Left ventricle myocardium superior (tissue), 1 donor: Measurements from ENCODE around the gene FGF3. TPM values are rescaled to one million over a fixed set of nuclear protein-coding genes. Genes with fewer than 3 reads are reported as not detected.
"Not testable (repeated sequence)": the region's sequence is repeated elsewhere in the genome, so short reads cannot be mapped to it uniquely, and the experiment has no call there.

Experiments used
- ATAC-seq: fragments of 200-7000 bp; cut with Tn5 transposase; one replicate; pipeline ENCODE4 v1.9.1; 2020; ENCODE audit warnings: mild to moderate bottlenecking, moderate library complexity
- DNase-seq: peaks from one replicate; pipeline ENCODE4 v3.0.0-alpha.2; 2020
- intact Hi-C: fragments of 100-400 bp; cut with micrococcal nuclease; formaldehyde crosslinking; loops from one replicate; pipeline ENCODE4 v1.11.0; 2022
- total RNA-seq: library from RNA; stranded (reverse); fragmentation: NEBNext Ultra II Directional; extraction: Animal tissue kit (Norgen Biotek cat#: 25700); gene quantifications from one replicate; pipeline ENCODE4 v1.2.1, GENCODE V29; 2021
- donor health status: DM: no; HTN: yes; CAD: no; lungs with severe emphysema.

Gene FGF3
- total RNA-seq, 1 donor from 2014 or later = not detected

DNA sequence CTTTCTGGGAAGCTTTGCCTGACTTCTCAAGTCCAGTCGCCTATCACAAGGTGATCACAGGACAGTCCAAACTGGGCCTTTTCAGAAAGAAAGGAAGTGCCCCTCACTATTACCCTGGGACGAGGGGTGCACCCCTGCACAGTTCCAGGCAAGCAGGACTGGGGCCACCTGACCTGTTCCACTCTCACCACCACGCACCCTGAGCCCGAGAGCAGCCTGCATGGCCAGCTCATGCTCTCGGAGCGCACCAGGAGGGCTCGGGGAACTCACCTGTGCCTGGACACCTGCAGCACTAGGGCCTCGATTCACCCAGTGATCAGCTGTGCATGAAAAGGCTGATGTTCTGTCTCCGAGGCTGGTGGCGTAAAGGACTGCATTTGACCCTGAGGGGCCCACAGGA lies 31.3 kb downstream of the FGF3 start:
- no peak for ATAC-seq
- no peak for DNase-seq
- intact Hi-C loops = no loop called here

DNA sequence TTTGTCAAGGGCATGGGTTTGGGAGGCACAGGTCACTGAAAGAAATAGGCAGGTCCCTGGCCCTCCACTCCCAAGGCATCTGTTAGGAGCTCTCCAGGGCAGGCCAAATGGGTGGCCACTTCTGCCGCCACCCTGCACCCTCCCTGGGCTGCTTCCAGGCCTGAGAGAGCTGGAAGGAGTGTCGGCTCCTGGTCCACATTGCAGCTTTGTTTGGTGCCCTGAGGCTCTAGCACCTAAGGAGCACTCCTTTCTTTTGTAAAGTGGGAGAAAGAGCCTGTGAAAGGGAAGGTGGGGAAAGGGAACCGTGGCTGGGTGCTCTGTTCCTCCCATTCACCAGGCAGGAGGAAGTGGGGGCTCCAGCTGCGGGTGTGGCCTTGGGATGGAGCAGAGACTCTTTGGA lies 31.8 kb downstream of the FGF3 start:
- ATAC-seq (no peak), DNase-seq (no peak)
- intact Hi-C loops = no loop called here

GRCh38 chr11:69781241-69781640 lies 38.0 kb downstream of the FGF3 start:
- no peak for ATAC-seq

GRCh38 chr11:69778373-69778772 lies 40.8 kb downstream of the FGF3 start:
- DNase-seq (no peak), ATAC-seq (no peak)
- intact Hi-C loops = no loop called here

More at GRCh38 chr11:69781241-69781640, 38.0 kb downstream of the FGF3 start:
- no peak for DNase-seq
- intact Hi-C loops = no loop called here

- intact Hi-C loops = no loop called here
- DNase-seq (no peak), ATAC-seq (no peak)
Measured at GRCh38 chr11:69775163-69775755, 44.0 kb downstream of the FGF3 start, which contains the start of gene FGF4. Gene FGF4, minus strand, starts transcription at chr11:69775341. Its CDS starts 257 bp downstream, at chr11:69775084.

DNA sequence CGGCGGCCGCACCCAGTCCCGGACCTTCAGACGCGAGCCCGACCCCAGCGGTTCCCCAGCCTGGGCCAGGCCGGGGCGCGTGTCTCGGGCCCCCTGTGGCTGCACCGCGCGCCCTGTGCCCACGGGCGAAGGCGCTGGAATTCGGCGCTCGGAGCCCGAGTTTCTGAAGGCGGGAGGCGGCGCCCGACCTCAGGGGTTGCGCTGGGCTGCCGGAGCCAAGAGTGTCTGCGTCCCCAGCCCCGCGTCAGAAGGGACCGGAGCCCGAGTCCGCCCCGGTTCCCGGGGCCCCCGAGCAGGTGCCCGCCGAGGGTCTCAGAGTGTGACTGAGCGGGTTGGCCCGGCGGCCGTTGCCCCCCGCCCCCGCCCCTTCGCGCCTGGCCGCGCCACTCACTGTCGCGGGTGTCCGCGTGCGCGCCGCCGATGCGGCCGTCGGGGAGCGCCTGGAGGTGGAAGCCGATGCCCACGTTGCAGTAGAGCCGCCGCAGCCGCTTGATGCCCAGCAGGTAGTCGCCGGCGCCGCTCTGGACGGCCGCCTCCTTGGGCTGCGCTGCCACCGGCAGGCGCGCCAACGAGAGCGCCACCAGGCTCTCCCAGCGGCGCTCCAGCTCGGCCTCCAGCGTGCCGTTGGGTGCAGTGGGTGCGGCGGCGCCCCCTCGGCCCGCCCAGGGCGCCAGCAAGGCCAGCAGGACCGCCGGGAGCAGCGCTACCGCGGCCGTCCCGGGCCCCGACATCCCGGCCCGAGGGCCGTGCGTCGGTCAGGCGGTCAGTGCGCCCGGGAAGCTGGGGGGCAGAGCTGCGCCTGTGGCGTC lies 44.7 kb downstream of the FGF3 start:
- ATAC-seq = no peak
- intact Hi-C loops = no loop called here

DNA sequence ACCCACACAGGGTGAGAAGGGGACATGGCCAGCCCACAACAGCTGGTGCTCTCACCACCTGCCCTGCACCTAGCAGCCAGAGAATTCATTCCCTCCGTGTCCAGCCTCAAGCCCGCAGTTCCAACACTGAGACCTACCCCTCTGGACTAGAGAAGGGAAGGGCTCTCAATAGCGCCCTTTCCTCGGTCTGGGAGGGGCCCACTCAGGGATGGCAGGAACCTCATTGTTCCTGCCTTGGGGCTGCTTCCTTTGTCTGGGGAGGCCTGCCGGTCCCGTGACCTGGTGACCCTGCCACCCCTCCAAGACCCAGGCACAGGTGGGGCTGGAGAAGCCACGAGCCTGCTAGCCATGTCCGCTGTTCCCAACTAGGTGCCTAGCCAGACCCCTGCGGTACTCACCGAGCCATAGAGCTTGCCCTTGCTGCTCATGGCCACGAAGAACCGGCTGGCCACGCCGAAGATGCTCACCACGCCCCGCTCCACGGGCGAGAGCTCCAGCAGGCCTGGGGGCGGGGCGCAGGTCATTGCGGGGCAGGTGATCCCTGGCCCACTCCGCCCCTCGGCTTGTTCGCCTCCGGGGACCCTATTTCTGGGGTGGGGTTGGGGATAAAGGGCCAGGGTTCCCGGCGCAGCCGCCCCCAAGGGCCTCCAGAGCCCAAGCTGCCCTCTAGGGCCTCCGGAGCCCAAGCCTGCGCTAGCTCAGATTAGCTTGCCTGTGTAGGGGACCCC lies 45.4 kb downstream of the FGF3 start:
- no peak for ATAC-seq
- DNase-seq = no peak

More for the DNA sequence above, 44.7 kb downstream of the FGF3 start:
- no peak for DNase-seq

GRCh38 chr11:69771466-69771865 lies 47.8 kb downstream of the FGF3 start:
- no peak for ATAC-seq
- DNase-seq = no peak
- intact Hi-C loops = no loop called here

More for the DNA sequence above, 45.4 kb downstream of the FGF3 start:
- intact Hi-C loops = no loop called here

GRCh38 chr11:69770540-69770939 lies 48.7 kb downstream of the FGF3 start:
- intact Hi-C loops = no loop called here
- ATAC-seq (no peak), DNase-seq (no peak)

- intact Hi-C loops = no loop called here
- DNase-seq (no peak), ATAC-seq (no peak)
Measured at GRCh38 chr11:69765498-69765995, 53.7 kb downstream of the FGF3 start.

DNA sequence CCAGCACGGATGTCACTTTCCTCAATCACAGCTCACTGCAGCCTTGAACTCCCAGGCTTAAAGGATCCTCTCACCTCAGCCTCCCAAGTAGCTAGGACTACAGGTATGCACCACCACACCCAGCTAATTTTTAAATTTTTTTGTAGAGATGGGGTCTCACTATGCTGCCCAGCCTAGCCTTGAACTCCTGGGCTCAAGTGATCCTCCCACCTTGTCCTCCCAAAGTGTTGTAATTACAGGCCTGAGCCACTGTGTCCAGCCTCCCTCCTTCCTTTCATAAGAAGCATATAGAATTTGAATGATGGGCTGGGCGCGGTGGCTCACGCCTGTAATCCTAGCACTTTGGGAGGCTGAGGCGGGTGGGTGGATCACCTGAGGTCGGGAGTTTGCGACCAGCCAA lies 54.3 kb downstream of the FGF3 start:
- ATAC-seq, intact Hi-C loops, DNase-seq: not testable (repeated sequence)

DNA sequence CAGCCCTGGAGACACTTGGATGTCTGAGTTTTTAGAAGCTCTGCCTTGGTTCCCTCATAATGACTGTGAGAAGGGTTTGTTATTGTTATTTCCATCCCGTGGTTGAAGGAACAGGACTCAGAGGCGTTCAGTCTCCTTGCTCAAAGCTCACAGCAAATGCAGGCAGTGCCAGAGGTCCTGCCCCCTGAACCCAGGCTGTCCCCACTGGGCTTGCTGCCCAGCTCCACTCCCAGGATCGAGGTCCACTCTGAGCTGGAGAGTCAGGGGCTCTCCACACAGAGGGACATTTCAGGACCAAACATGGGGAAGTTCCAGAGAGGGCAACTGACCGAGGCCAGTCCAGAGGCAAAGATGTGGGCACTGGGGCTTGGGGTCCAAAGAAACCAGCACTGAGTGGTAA lies 58.9 kb downstream of the FGF3 start:
- intact Hi-C loops = no loop called here
- DNase-seq = no peak
- no peak for ATAC-seq

Other genes starting within 250 kb of the FGF3 start
- 162 TPM for gene CCND1, start 178.3 kb downstream of the FGF3 start, total RNA-seq
- 10.9 TPM for gene LTO1, start 144.1 kb downstream of the FGF3 start, total RNA-seq
- not detected for gene FGF19, start 115.4 kb downstream of the FGF3 start, total RNA-seq
- not detected for gene FGF4, start 44.1 kb downstream of the FGF3 start, total RNA-seq